Measurements from ENCODE around the gene NRN1.

DNA sequence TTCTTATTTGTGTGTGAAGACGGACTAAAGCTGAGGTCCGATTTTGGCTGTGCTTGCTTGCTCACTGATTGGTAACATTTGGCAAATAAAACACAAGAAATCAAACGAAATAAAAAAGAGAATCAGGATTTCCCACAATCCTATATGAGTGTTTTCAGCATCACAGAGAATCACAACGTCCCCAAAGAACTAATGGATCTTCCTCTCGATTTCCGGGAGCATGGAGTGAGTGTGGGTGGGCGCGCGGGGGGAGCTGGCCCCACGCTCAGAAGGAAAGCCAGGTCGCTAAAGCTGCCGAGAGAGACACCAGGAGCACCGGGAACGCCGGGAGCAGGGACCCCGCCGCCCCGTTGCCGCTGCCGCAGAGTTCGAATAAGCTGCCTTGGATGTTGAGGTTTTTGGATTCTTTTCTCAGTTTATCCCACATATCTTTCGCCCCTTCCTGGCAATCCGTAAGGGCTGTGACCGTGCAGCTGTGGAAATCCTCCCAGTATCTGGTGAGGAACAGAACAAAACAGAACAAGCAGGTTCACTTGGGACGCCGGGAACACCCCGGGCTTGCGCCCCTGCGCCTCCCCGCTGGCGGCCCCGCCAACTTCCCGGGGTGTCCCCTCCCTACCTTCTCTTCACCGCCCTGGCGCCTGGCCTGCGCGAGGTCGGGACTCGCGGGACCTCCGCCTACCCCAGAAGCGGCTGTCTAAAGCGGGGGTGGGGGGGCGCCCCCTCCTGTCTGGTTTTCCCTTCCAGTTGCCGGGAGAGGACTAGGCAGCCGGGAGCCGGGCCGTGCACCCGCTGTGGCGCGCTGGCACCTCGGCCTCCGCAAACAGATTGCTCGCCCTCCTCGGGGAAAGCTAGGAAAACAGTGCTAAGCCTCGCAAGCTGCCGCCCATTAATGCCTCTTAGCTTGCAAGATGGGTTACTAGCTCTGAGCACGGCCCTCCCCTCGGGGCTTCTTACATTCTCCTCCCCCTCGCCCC lies 7.7 kb downstream of the NRN1 start:
- TF ChIP-seq, protein P1, sequence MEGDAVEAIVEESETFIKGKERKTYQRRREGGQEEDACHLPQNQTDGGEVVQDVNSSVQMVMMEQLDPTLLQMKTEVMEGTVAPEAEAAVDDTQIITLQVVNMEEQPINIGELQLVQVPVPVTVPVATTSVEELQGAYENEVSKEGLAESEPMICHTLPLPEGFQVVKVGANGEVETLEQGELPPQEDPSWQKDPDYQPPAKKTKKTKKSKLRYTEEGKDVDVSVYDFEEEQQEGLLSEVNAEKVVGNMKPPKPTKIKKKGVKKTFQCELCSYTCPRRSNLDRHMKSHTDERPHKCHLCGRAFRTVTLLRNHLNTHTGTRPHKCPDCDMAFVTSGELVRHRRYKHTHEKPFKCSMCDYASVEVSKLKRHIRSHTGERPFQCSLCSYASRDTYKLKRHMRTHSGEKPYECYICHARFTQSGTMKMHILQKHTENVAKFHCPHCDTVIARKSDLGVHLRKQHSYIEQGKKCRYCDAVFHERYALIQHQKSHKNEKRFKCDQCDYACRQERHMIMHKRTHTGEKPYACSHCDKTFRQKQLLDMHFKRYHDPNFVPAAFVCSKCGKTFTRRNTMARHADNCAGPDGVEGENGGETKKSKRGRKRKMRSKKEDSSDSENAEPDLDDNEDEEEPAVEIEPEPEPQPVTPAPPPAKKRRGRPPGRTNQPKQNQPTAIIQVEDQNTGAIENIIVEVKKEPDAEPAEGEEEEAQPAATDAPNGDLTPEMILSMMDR (tag by site-specific recombination; IDR thresholded peaks at IDR 0.05), result no peak
- TF ChIP-seq ZNF571 (tag by site-specific recombination; IDR thresholded peaks at IDR 0.05) (no peak), ZNF529 (tag by site-specific recombination; IDR thresholded peaks at IDR 0.05; ENCODE audit: insufficient replicate concordance) (no peak), ZNF768 (tag by site-specific recombination; IDR thresholded peaks at IDR 0.05) (no peak), KLF7 (tag by site-specific recombination; IDR thresholded peaks at IDR 0.05; ENCODE audit: borderline replicate concordance) (no peak), ZNF776 (tag by site-specific recombination; IDR thresholded peaks at IDR 0.05; ENCODE audit: borderline replicate concordance) (no peak)
- TF ChIP-seq, protein P2, sequence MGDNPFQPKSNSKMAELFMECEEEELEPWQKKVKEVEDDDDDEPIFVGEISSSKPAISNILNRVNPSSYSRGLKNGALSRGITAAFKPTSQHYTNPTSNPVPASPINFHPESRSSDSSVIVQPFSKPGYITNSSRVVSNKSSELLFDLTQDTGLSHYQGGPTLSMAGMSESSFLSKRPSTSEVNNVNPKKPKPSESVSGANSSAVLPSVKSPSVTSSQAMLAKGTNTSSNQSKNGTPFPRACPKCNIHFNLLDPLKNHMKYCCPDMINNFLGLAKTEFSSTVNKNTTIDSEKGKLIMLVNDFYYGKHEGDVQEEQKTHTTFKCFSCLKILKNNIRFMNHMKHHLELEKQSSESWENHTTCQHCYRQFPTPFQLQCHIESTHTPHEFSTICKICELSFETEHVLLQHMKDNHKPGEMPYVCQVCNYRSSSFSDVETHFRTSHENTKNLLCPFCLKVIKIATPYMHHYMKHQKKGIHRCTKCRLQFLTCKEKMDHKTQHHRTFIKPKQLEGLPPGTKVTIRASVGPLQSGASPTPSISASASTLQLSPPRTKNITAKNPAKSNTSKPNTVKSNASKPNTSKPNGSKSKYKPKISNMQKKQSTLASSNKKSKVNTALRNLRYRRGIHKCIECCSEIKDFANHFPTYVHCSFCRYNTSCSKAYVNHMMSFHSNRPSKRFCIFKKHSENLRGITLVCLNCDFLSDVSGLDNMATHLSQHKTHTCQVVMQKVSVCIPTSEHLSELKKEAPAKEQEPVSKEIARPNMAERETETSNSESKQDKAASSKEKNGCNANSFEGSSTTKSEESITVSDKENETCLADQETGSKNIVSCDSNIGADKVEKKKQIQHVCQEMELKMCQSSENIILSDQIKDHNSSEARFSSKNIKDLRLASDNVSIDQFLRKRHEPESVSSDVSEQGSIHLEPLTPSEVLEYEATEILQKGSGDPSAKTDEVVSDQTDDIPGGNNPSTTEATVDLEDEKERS (tag by site-specific recombination; IDR thresholded peaks at IDR 0.05), result no peak
